Uterus (tissue), 2 donors: ENCODE measurements around the gene TNFAIP2.

Experiments
- POLR2A ChIP-seq, 2 donors: fragments of 450-650 bp; IDR thresholded peaks; one replicate each; pipeline ENCODE4 v1.6.1; 2016; ENCODE audit warnings: antibody characterized with exemption in 2 of 2, mild to moderate bottlenecking in 1 of 2, moderate library complexity in 1 of 2
- TF ChIP-seq, protein P1 (sequence below), 4 experiments: fragments of 200-600 bp in 2 of 4; fragments of 450-650 bp in 2 of 4; sonication (generic) in 2 of 4; IDR thresholded peaks; one replicate each; pipeline ENCODE4 v1.5.1; 2016 to 2019; ENCODE audit warnings: antibody characterized with exemption in 4 of 4, mild to moderate bottlenecking in 2 of 4, moderate library complexity in 1 of 4

DNA sequence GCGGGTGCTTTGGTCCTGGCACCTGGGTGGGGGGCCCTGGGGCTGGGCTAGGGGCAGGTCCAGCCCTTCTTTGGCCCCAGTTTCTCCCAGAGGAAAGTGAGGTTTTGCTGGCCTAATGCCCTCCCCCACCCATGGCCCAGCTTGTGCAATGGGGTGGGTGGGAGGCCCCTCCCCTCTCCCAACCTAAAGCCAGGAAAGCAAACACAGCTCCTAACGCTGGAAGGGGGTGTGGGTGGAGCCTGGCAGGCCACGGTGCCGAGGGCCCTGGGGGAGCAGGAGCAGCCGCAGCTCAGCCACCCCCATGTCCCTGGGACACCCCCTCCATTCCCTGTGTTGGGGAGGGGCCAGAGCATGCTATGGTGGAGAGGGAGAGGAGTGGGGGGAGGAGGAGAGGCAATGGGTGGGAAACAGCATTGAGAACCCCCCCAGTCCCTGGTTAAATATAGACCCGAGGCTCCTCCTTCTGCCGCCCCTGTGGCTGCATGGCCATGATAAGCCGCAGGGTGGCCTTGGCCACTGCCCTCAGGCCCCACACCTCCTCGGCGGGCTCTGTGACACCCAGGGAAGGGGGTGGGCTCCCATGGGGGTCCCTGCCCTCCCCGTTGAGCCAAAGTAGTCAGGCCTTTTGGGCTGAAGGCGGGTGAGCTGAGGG, 24.1 kb upstream of the TNFAIP2 start:
- TF ChIP-seq, protein P1, sequence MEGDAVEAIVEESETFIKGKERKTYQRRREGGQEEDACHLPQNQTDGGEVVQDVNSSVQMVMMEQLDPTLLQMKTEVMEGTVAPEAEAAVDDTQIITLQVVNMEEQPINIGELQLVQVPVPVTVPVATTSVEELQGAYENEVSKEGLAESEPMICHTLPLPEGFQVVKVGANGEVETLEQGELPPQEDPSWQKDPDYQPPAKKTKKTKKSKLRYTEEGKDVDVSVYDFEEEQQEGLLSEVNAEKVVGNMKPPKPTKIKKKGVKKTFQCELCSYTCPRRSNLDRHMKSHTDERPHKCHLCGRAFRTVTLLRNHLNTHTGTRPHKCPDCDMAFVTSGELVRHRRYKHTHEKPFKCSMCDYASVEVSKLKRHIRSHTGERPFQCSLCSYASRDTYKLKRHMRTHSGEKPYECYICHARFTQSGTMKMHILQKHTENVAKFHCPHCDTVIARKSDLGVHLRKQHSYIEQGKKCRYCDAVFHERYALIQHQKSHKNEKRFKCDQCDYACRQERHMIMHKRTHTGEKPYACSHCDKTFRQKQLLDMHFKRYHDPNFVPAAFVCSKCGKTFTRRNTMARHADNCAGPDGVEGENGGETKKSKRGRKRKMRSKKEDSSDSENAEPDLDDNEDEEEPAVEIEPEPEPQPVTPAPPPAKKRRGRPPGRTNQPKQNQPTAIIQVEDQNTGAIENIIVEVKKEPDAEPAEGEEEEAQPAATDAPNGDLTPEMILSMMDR (IDR thresholded peaks at IDR 0.05): no peak
- TF ChIP-seq POLR2A (IDR thresholded peaks at IDR 0.05): no peak
